Stimulated activated CD4-positive, alpha-beta T cell treated with anti-CD3 and anti-CD28 coated beads, Interleukin-1b, Interleukin-23, amount 100 ng/mL, for 24 hours (primary cell): ENCODE measurements around the gene MPHOSPH9.
"Not testable (repeated sequence)": the region's sequence is repeated elsewhere in the genome, so short reads cannot be mapped to it uniquely, and the experiment has no call there.

Experiments
- DNase-seq, 4 experiments: peaks; one replicate each; pipeline ENCODE4 v3.0.0-alpha.2; 2020; ENCODE audit warnings: low read depth in 4 of 4, low spot score in 1 of 4

MPHOSPH9 gene

GRCh38 chr12:123261196-123261595 lies 28.3 kb upstream of the MPHOSPH9 start:
- DNase-seq, result no peak

- DNase-seq, result no peak
These were observed 27.1 kb upstream of the MPHOSPH9 start for GRCh38 chr12:123260081-123260480.

- DNase-seq, result no peak
These were observed 25.7 kb upstream of the MPHOSPH9 start for GRCh38 chr12:123258593-123258992.

- no peak for DNase-seq
These were observed 22.0 kb upstream of the MPHOSPH9 start for GRCh38 chr12:123254853-123255446.

GRCh38 chr12:123253641-123254459 lies 20.9 kb upstream of the MPHOSPH9 start:
- no peak for DNase-seq

GRCh38 chr12:123252365-123252764 lies 19.4 kb upstream of the MPHOSPH9 start:
- not testable (repeated sequence) for DNase-seq

GRCh38 chr12:123251403-123252076 lies 18.6 kb upstream of the MPHOSPH9 start:
- no peak for DNase-seq

GRCh38 chr12:123250471-123251383 lies 17.8 kb upstream of the MPHOSPH9 start:
- DNase-seq, result no peak

GRCh38 chr12:123248996-123249741 lies 16.2 kb upstream of the MPHOSPH9 start:
- DNase-seq, result not testable (repeated sequence)

GRCh38 chr12:123248129-123248528 lies 15.2 kb upstream of the MPHOSPH9 start:
- not testable (repeated sequence) for DNase-seq

- DNase-seq, result no peak
These were observed 12.7 kb upstream of the MPHOSPH9 start for GRCh38 chr12:123245678-123246077.

GRCh38 chr12:123243671-123244262 lies 10.8 kb upstream of the MPHOSPH9 start:
- DNase-seq, result no peak

- DNase-seq, result no peak
These were observed 9.4 kb upstream of the MPHOSPH9 start for GRCh38 chr12:123242116-123242904.

- no peak for DNase-seq
These were observed 6.0 kb upstream of the MPHOSPH9 start for GRCh38 chr12:123238961-123239360.

GRCh38 chr12:123238330-123238682 lies 5.4 kb upstream of the MPHOSPH9 start:
- no peak for DNase-seq

- peak; percentile 50 to 56 (median 50) for DNase-seq
These were observed 4.8 kb upstream of the MPHOSPH9 start for GRCh38 chr12:123237646-123238329.

GRCh38 chr12:123233505-123234308 lies 766 bp upstream of the MPHOSPH9 start:
- no peak for DNase-seq

GRCh38 chr12:123232472-123232806 lies 502 bp downstream of the MPHOSPH9 start:
- DNase-seq, result no peak
